Type B pancreatic cell (in vitro differentiated cells): Measurements from ENCODE around the gene NOX3. TPM values are rescaled to one million over a fixed set of nuclear protein-coding genes. Genes with fewer than 3 reads are reported as not detected.

Source experiments
- DNase-seq: peaks from one replicate; pipeline ENCODE4 v3.0.0; 2021; ENCODE audit warnings: mixed read lengths; ENCODE audit not compliant: unreplicated experiment; ENCODE audit errors: extremely low spot score
- H3K27ac Mint-ChIP-seq: 2 replicates; pipeline ENCODE4 v1.8.0; 2021; ENCODE audit warnings: mild to moderate bottlenecking, mixed read lengths
- H3K27me3 Mint-ChIP-seq: 2 replicates; pipeline ENCODE4 v1.8.0; 2021; ENCODE audit warnings: mixed read lengths
- H3K36me3 Mint-ChIP-seq: 2 replicates; pipeline ENCODE4 v1.8.0; 2021; ENCODE audit warnings: mixed read lengths
- H3K4me1 Mint-ChIP-seq: one replicate; pipeline ENCODE4 v1.8.0; 2021; ENCODE audit warnings: mixed read lengths; ENCODE audit not compliant: unreplicated experiment
- H3K4me3 Mint-ChIP-seq: 2 replicates; pipeline ENCODE4 v1.8.0; 2021; ENCODE audit warnings: mild to moderate bottlenecking, mixed read lengths
- H3K9me3 Mint-ChIP-seq: 2 replicates; pipeline ENCODE4 v1.8.0; 2021; ENCODE audit warnings: mixed read lengths
- CTCF ChIP-seq: fragments of 200-600 bp; sonication (generic); conservative IDR thresholded peaks from 2 replicates; pipeline ENCODE4 v1.5.0; 2021; ENCODE audit warnings: antibody characterized with exemption, mild to moderate bottlenecking
- total RNA-seq: library from RNA; stranded (reverse); gene quantifications from 2 replicates; pipeline ENCODE4 v1.2.1, GENCODE V29; 2021; ENCODE audit warnings: low replicate concordance

The NOX3 gene
- total RNA-seq, 1 donor from 2014 or later, result not detected

DNA sequence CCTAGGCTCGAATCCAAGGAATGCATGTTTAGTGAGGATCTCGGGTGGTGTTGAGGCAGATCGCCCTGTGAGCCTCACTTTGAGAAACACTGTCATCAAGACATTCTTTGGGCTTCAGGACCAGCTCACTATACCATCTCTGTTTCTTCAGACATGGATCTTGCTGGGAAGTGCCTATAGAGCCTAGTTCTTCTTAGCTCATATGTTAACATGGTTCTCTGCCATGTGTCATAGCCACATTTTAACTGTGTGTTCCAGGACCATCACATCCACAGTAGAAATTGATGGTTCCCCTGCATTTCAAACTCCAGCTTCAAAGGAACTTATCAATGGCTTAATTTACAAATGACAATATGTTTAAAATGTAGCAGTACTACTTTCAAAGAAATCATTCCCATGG lies 57.4 kb downstream of the NOX3 start:
- H3K27ac Mint-ChIP-seq, result no peak overlapping the region
- no peak for DNase-seq
- no peaks in the 10 kb centered on the region for H3K27me3 Mint-ChIP-seq
- no peaks in the 10 kb centered on the region for H3K36me3 Mint-ChIP-seq
- no peak for TF ChIP-seq CTCF
- peaks cover 5% of the 10 kb centered on the region for H3K4me1 Mint-ChIP-seq
- no peak overlapping the region for H3K4me3 Mint-ChIP-seq
- no peaks in the 10 kb centered on the region for H3K9me3 Mint-ChIP-seq

GRCh38 chr6:155397172-155397705 lies 58.4 kb downstream of the NOX3 start:
- no peaks in the 10 kb centered on the region for H3K9me3 Mint-ChIP-seq
- no peaks in the 10 kb centered on the region for H3K36me3 Mint-ChIP-seq
- H3K4me3 Mint-ChIP-seq, result no peak overlapping the region
- H3K4me1 Mint-ChIP-seq, result peaks cover 5% of the 10 kb centered on the region
- DNase-seq, result no peak
- H3K27ac Mint-ChIP-seq, result no peak overlapping the region
- no peak for TF ChIP-seq CTCF
- H3K27me3 Mint-ChIP-seq, result no peaks in the 10 kb centered on the region

DNA sequence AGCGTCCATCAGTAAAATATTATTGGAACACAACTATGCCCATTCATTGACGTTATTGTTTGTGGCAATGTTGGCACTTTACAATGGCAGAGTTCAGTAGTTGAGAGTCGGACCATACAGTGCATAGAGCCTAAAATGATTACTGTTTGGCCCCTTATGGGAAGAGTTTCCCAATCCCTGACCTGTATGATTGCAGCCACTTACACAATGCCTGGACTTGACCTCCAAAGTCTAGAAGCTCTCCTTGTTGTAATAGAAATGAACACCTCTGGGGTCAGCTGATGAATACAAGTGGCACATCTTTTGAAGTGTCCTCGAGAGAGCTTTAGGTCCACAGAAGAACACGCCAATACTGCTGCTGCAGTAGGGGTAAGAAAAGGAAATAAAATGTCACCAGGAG lies 59.0 kb downstream of the NOX3 start:
- TF ChIP-seq CTCF, result no peak
- Mint-ChIP-seq H3K9me3 (no peaks in the 10 kb centered on the region), H3K36me3 (no peaks in the 10 kb centered on the region), H3K27ac (no peak overlapping the region), H3K27me3 (no peaks in the 10 kb centered on the region), H3K4me3 (no peak overlapping the region), H3K4me1 (peaks cover 5% of the 10 kb centered on the region)
- DNase-seq, result no peak

- Mint-ChIP-seq H3K9me3 (no peaks in the 10 kb centered on the region), H3K27me3 (no peaks in the 10 kb centered on the region), H3K36me3 (no peaks in the 10 kb centered on the region), H3K27ac (no peak overlapping the region), H3K4me3 (no peak overlapping the region), H3K4me1 (peaks cover under 1% of the 10 kb centered on the region)
- no peak for DNase-seq
- no peak for TF ChIP-seq CTCF
Measured at GRCh38 chr6:155395339-155395738, 60.3 kb downstream of the NOX3 start.

GRCh38 chr6:155389130-155389529 lies 66.5 kb downstream of the NOX3 start:
- DNase-seq, result no peak
- no peak for TF ChIP-seq CTCF
- Mint-ChIP-seq H3K9me3 (no peaks in the 10 kb centered on the region), H3K4me1 (no peaks in the 10 kb centered on the region), H3K36me3 (no peaks in the 10 kb centered on the region), H3K27ac (no peak overlapping the region), H3K27me3 (no peaks in the 10 kb centered on the region), H3K4me3 (no peak overlapping the region)

- DNase-seq, result no peak
- Mint-ChIP-seq H3K27me3 (no peaks in the 10 kb centered on the region), H3K36me3 (no peaks in the 10 kb centered on the region), H3K9me3 (no peaks in the 10 kb centered on the region), H3K4me3 (no peak overlapping the region), H3K27ac (no peak overlapping the region), H3K4me1 (no peaks in the 10 kb centered on the region)
- TF ChIP-seq CTCF, result no peak
Measured at GRCh38 chr6:155388591-155388990, 67.0 kb downstream of the NOX3 start.
